ENCODE data around the gene DOCK2. TPM values are rescaled to one million over a fixed set of nuclear protein-coding genes. Genes with fewer than 3 reads are reported as not detected.

DOCK2 gene
- polyA plus RNA-seq, 1 donor (not counting 4 experiments of a cell fraction or from before 2014, with no cell fraction given) = 0.21 TPM

DNA sequence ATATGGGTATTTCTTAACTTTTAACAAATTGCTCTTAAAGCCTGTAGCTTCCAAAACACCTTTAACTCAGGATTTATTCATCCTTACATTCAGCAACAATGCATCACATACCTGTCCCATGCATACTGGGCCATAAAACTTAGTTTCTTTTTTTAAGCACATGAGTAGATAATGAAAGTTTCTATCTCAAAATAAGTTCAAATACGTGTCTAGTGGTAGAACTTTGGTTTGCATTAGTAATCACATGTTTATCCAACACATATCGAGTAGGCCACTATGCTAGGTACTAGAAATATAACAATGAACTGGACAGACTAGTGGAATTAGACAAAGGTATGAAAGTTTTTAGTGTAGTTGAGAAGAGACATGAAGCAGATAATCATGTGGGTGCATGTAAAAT is 99.6 kb downstream of the DOCK2 start:
- Histone ChIP-seq H3K9ac (ENCODE audit: control insufficient read depth, extremely low read depth, insufficient read depth, low read length) (no peak overlapping the region), H3K9me3 (ENCODE audit: control insufficient read depth, low read depth, low read length) (no peaks in the 10 kb centered on the region), H4K20me1 (ENCODE audit: control insufficient read depth, extremely low read depth, insufficient read depth, low read length) (no peaks in the 10 kb centered on the region), H2AFZ (ENCODE audit: control insufficient read depth, low read length) (no peak overlapping the region), H3K4me2 (ENCODE audit: control insufficient read depth, extremely low read depth, insufficient read depth, low read depth, low read length) (no peak overlapping the region), H3K79me2 (ENCODE audit: control insufficient read depth, insufficient read depth, low read length) (no peaks in the 10 kb centered on the region), H3K27ac (ENCODE audit: control insufficient read depth, insufficient read depth, low read length) (no peak overlapping the region), H3K4me3 (ENCODE audit: control insufficient read depth in 2 of 3, extremely low read depth in 1 of 3, insufficient read depth in 2 of 3, low read depth in 1 of 3, low read length in 3 of 3) (no peak overlapping the region), H3K27me3 (ENCODE audit: control insufficient read depth, extremely low read depth, insufficient read depth, low read length) (no peaks in the 10 kb centered on the region), H3K9me1 (ENCODE audit: control insufficient read depth, extremely low read depth, insufficient read depth, low read length) (no peaks in the 10 kb centered on the region), H3K4me1 (ENCODE audit: control insufficient read depth, extremely low read depth, insufficient read depth, low read length) (no peaks in the 10 kb centered on the region), H3K36me3 (ENCODE audit: control insufficient read depth in 2 of 2, extremely low read depth in 1 of 2, insufficient read depth in 2 of 2, low read length in 2 of 2) (no peaks in the 10 kb centered on the region)
- TF ChIP-seq, protein P1, sequence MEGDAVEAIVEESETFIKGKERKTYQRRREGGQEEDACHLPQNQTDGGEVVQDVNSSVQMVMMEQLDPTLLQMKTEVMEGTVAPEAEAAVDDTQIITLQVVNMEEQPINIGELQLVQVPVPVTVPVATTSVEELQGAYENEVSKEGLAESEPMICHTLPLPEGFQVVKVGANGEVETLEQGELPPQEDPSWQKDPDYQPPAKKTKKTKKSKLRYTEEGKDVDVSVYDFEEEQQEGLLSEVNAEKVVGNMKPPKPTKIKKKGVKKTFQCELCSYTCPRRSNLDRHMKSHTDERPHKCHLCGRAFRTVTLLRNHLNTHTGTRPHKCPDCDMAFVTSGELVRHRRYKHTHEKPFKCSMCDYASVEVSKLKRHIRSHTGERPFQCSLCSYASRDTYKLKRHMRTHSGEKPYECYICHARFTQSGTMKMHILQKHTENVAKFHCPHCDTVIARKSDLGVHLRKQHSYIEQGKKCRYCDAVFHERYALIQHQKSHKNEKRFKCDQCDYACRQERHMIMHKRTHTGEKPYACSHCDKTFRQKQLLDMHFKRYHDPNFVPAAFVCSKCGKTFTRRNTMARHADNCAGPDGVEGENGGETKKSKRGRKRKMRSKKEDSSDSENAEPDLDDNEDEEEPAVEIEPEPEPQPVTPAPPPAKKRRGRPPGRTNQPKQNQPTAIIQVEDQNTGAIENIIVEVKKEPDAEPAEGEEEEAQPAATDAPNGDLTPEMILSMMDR (optimal IDR thresholded peaks at IDR 0.05 in 1 of 3, IDR thresholded peaks at IDR 0.05 in 1 of 3, conservative IDR thresholded peaks at IDR 0.05 in 1 of 3; ENCODE audit: extremely low read depth in 1 of 3, insufficient read depth in 2 of 3, low read length in 3 of 3) = no peak
- no peak for TF ChIP-seq EZH2 (IDR thresholded peaks at IDR 0.05; ENCODE audit: low read length)
- FAIRE-seq (no peak), DNase-seq (ENCODE audit: low read depth, low spot score) (no peak)
- dilution Hi-C loops (cut with MboI; ENCODE audit: extremely low pct_ligation_motif_present, low sequenced_read_pairs) = no loop called here

DNA sequence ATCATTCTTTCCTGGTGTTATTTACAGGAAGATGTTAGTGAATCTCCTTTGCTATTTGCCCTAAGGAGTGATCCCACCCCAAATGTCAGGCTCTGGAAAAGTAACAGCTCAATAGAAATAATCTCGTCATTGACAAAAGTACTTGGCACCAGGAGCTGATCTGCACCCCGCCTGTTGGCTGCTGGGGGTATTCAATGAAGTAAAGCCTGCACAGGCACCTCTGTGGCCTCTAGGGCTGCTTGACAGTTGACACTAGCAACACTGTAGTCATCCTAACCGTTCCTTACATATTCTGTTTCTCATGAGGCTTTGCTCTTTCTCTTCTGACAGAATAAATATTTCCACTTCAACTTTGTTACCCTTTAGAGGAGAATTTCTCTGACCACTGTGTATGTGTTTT is 103.4 kb downstream of the DOCK2 start:
- H3K27me3 ChIP-seq (ENCODE audit: control insufficient read depth, extremely low read depth, insufficient read depth, low read length) = no peaks in the 10 kb centered on the region
- H2AFZ ChIP-seq (ENCODE audit: control insufficient read depth, low read length) = no peak overlapping the region
- no peak for TF ChIP-seq EZH2 (IDR thresholded peaks at IDR 0.05; ENCODE audit: low read length)
- TF ChIP-seq, protein P1 (optimal IDR thresholded peaks at IDR 0.05 in 1 of 3, IDR thresholded peaks at IDR 0.05 in 1 of 3, conservative IDR thresholded peaks at IDR 0.05 in 1 of 3; ENCODE audit: extremely low read depth in 1 of 3, insufficient read depth in 2 of 3, low read length in 3 of 3) = no peak
- no peaks in the 10 kb centered on the region for H3K9me1 ChIP-seq (ENCODE audit: control insufficient read depth, extremely low read depth, insufficient read depth, low read length)
- H3K4me2 ChIP-seq (ENCODE audit: control insufficient read depth, extremely low read depth, insufficient read depth, low read depth, low read length) = no peak overlapping the region
- no peaks in the 10 kb centered on the region for H3K9me3 ChIP-seq (ENCODE audit: control insufficient read depth, low read depth, low read length)
- no peak overlapping the region for H3K9ac ChIP-seq (ENCODE audit: control insufficient read depth, extremely low read depth, insufficient read depth, low read length)
- H3K79me2 ChIP-seq (ENCODE audit: control insufficient read depth, insufficient read depth, low read length) = no peaks in the 10 kb centered on the region
- H3K36me3 ChIP-seq (ENCODE audit: control insufficient read depth in 2 of 2, extremely low read depth in 1 of 2, insufficient read depth in 2 of 2, low read length in 2 of 2) = no peaks in the 10 kb centered on the region
- FAIRE-seq (no peak), DNase-seq (ENCODE audit: low read depth, low spot score) (no peak)
- H3K27ac ChIP-seq (ENCODE audit: control insufficient read depth, insufficient read depth, low read length) = no peak overlapping the region
- H4K20me1 ChIP-seq (ENCODE audit: control insufficient read depth, extremely low read depth, insufficient read depth, low read length) = no peaks in the 10 kb centered on the region
- peaks cover 12% of the 10 kb centered on the region for H3K4me1 ChIP-seq (ENCODE audit: control insufficient read depth, extremely low read depth, insufficient read depth, low read length)
- dilution Hi-C loops (cut with MboI; ENCODE audit: extremely low pct_ligation_motif_present, low sequenced_read_pairs) = no loop called here
- no peak overlapping the region for H3K4me3 ChIP-seq (ENCODE audit: control insufficient read depth in 2 of 3, extremely low read depth in 1 of 3, insufficient read depth in 2 of 3, low read depth in 1 of 3, low read length in 3 of 3)

Data from keratinocyte (primary cell).